Common myeloid progenitor, CD34-positive (primary cell): Measurements from ENCODE around the gene KHK.
"Not testable (repeated sequence)": the region's sequence is repeated elsewhere in the genome, so short reads cannot be mapped to it uniquely, and the experiment has no call there.

ENCODE experiments used
- CTCF ChIA-PET: fragments of 350-600 bp; sonication (Branson Sonifier 250); formaldehyde crosslinking; loops from one replicate; lab custom pipeline; 2021; ENCODE audit warnings: antibody characterized with exemption; lab: Charles Lee
- POLR2A ChIA-PET: fragments of 350-600 bp; sonication (Branson Sonifier 250); formaldehyde crosslinking; loops from one replicate; lab custom pipeline; 2021; ENCODE audit warnings: antibody characterized with exemption; lab: Charles Lee
- DNase-seq, 3 donors: peaks; one replicate each; pipeline versions ENCODE4 v3.0.0 to v3.0.0-alpha.2; 2013
- H3K27ac ChIP-seq, 2 experiments: 1 replicate in 1 of 2; 2 replicates in 1 of 2; pipeline ENCODE4 v1.7.0; 2013; ENCODE audit warnings: inconsistent platforms in 2 of 2, low read length in 2 of 2, mild to moderate bottlenecking in 2 of 2, low read depth in 1 of 2, moderate library complexity in 1 of 2; ENCODE audit not compliant: severe bottlenecking in 2 of 2, insufficient read depth in 1 of 2, poor library complexity in 1 of 2
- H3K27me3 ChIP-seq, 5 experiments: replicated peaks in 2 of 5; 1 replicate in 3 of 5; 2 replicates in 2 of 5; pipeline versions ENCODE4 v1.6.1 to v1.7.0; 2013; ENCODE audit warnings: low read length in 4 of 5, mild to moderate bottlenecking in 2 of 5, moderate library complexity in 2 of 5, inconsistent platforms in 1 of 5; ENCODE audit not compliant: insufficient read depth in 5 of 5, control insufficient read depth in 4 of 5
- H3K36me3 ChIP-seq, 4 experiments: 1 replicate in 2 of 4; 2 replicates in 2 of 4; pipeline versions ENCODE4 v1.6.1 to v1.7.0; 2013; ENCODE audit warnings: low read length in 3 of 4, control low read depth in 1 of 4, mild to moderate bottlenecking in 1 of 4; ENCODE audit not compliant: control insufficient read depth in 4 of 4, insufficient read depth in 4 of 4
- H3K4me1 ChIP-seq, 4 experiments: 1 replicate in 3 of 4; 2 replicates in 1 of 4; pipeline versions ENCODE4 v1.6.1 to v1.7.1; 2013; ENCODE audit warnings: low read length in 3 of 4, mild to moderate bottlenecking in 3 of 4, control low read depth in 1 of 4, inconsistent platforms in 1 of 4, moderate library complexity in 1 of 4; ENCODE audit not compliant: control insufficient read depth in 4 of 4, insufficient read depth in 4 of 4; ENCODE audit errors: control extremely low read depth in 1 of 4
- H3K4me3 ChIP-seq, 7 experiments: 1 replicate in 4 of 7; 2 replicates in 3 of 7; pipeline versions ENCODE4 v1.5.1 to v1.7.0; 2013; ENCODE audit warnings: mild to moderate bottlenecking in 7 of 7, low read length in 6 of 7, moderate library complexity in 6 of 7, inconsistent platforms in 2 of 7, low read depth in 2 of 7, control low read depth in 1 of 7; ENCODE audit not compliant: insufficient read depth in 4 of 7, control insufficient read depth in 1 of 7; ENCODE audit errors: extremely low read depth in 1 of 7
- H3K9me3 ChIP-seq, 5 experiments: 1 replicate in 4 of 5; 2 replicates in 1 of 5; pipeline versions ENCODE4 v1.6.1 to v1.7.1; 2013; ENCODE audit warnings: low read length in 4 of 5, mild to moderate bottlenecking in 2 of 5, inconsistent platforms in 1 of 5, low read depth in 1 of 5, moderate library complexity in 1 of 5; ENCODE audit not compliant: control insufficient read depth in 4 of 5, insufficient read depth in 2 of 5; ENCODE audit errors: control extremely low read depth in 1 of 5
- WGBS: methylation state at CpG from one replicate; pipeline ENCODE4 v1.1.5; 2013; ENCODE audit not compliant: insufficient coverage; 5-methylcytosine and 5-hydroxymethylcytosine counted together

The KHK gene

GRCh38 chr2:27073782-27074181, 12.8 kb upstream of the KHK start:
- Histone ChIP-seq H3K27ac (no peak overlapping the region), H3K27me3 (no peaks in the 10 kb centered on the region), H3K9me3 (no peaks in the 10 kb centered on the region), H3K36me3 (peaks cover 3 to 16% (median 8%) of the 10 kb centered on the region in 4 experiments), H3K4me1 (peaks cover 13 to 79% (median 66%) of the 10 kb centered on the region in 4 experiments), H3K4me3 (no peak overlapping the region)
- CTCF ChIA-PET, result interaction anchor here (0.6 to 28.0 kb wide), 6 partner anchors 8 to 35 kb away, joined by 3 to 381 read pairs (median 16); partner anchors contain the start of genes AGBL5 and KHK
- POLR2A ChIA-PET, result interaction anchor here (1.4 kb wide), 1 partner anchor 15 kb away, joined by 4 read pairs; no protein-coding TSS in a partner anchor
- no peak for DNase-seq
- WGBS, result 55% methylated on average over 1 of the region's 2 CpGs

- Histone ChIP-seq H3K27me3 (no peaks in the 10 kb centered on the region), H3K36me3 (peaks cover 0 to 5% (median under 1%) of the 10 kb centered on the region in 4 experiments), H3K4me3 (peak overlapping the region in 4 of 7 experiments; percentile 22 to 45 (median 34)), H3K9me3 (no peaks in the 10 kb centered on the region), H3K27ac (no peak overlapping the region), H3K4me1 (peaks cover 14 to 87% (median 72%) of the 10 kb centered on the region in 4 experiments)
- ChIA-PET CTCF (interaction anchor here (1.6 to 28.0 kb wide), 3 partner anchors 11 to 21 kb away, joined by 4 to 381 read pairs (median 50); partner anchors contain the start of genes AGBL5 and KHK), POLR2A (interaction anchor here (1.4 kb wide), 1 partner anchor 16 kb away, joined by 4 read pairs; no protein-coding TSS in a partner anchor)
- 33% methylated on average over 3 of the region's 4 CpGs for WGBS
- peak; percentile 66 to 89 (median 86) for DNase-seq
Observed at GRCh38 chr2:27074738-27075565, 11.6 kb upstream of the KHK start.

DNA sequence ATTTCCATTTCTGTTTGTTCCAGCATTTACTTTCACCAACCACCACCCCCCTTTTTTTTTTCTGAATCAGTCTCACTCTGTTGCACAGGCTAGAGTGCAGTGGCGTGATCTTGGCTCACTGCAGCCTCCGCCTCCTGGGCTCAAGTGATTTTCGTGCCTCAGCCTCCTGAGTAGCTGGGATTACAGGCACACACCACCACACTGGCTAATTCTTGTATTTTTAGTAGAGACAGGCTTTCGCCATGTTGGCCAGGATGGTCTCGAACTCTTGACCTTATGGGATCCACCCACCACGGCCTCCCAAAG, 11.1 kb upstream of the KHK start:
- WGBS, result 59% methylated on average over 6 of the region's 6 CpGs
- peak overlapping the region in 4 of 7 experiments; percentile 22 to 45 (median 34) for H3K4me3 ChIP-seq
- H3K36me3 ChIP-seq, POLR2A ChIA-PET, H3K27ac ChIP-seq, DNase-seq, H3K9me3 ChIP-seq, H3K27me3 ChIP-seq: not testable (repeated sequence)
- CTCF ChIA-PET, result interaction anchor here (1.6 to 28.0 kb wide), 3 partner anchors 10 to 22 kb away, joined by 4 to 381 read pairs (median 50); partner anchors contain the start of genes AGBL5 and KHK
- peaks cover 13 to 87% (median 72%) of the 10 kb centered on the region in 4 experiments for H3K4me1 ChIP-seq

- Histone ChIP-seq H3K27ac (no peak overlapping the region), H3K9me3 (no peaks in the 10 kb centered on the region), H3K27me3 (no peaks in the 10 kb centered on the region), H3K4me1 (peaks cover 9 to 86% (median 73%) of the 10 kb centered on the region in 4 experiments), H3K36me3 (no peaks in the 10 kb centered on the region), H3K4me3 (no peak overlapping the region)
- ChIA-PET POLR2A (no interaction called here), CTCF (interaction anchor here (0.8 to 28.0 kb wide), 4 partner anchors 9 to 23 kb away, joined by 3 to 381 read pairs (median 5); partner anchors contain the start of gene AGBL5)
- WGBS, result 100% methylated on average over 4 of the region's 4 CpGs
- DNase-seq, result peak in 2 of 3 donors; percentile 37 to 39
Observed at GRCh38 chr2:27076323-27076722, 10.2 kb upstream of the KHK start.

GRCh38 chr2:27077231-27077630, 9.3 kb upstream of the KHK start:
- DNase-seq, result no peak
- POLR2A ChIA-PET, result no interaction called here
- H3K4me1 ChIP-seq, result peaks cover 11 to 91% (median 77%) of the 10 kb centered on the region in 4 experiments
- H3K36me3 ChIP-seq, result peaks cover 0 to 2% (median under 1%) of the 10 kb centered on the region in 4 experiments
- no peak overlapping the region for H3K4me3 ChIP-seq
- WGBS, result 77% methylated on average over 7 of the region's 7 CpGs
- no peak overlapping the region for H3K27ac ChIP-seq
- no peaks in the 10 kb centered on the region for H3K9me3 ChIP-seq
- CTCF ChIA-PET, result interaction anchor here (0.8 to 28.0 kb wide), 5 partner anchors 8 to 295 kb away, joined by 3 to 381 read pairs (median 5); partner anchors contain the start of gene AGBL5
- H3K27me3 ChIP-seq, result no peaks in the 10 kb centered on the region

GRCh38 chr2:27078267-27079194, 8.0 kb upstream of the KHK start, which contains the start of gene EMILIN1:
Gene EMILIN1 (plus strand): TSS chr2:27078615. CDS start chr2:27079066, 451 bp downstream.
- POLR2A ChIA-PET, result no interaction called here
- WGBS, result 24% methylated on average over 31 of the region's 41 CpGs
- no peaks in the 10 kb centered on the region for H3K27me3 ChIP-seq
- CTCF ChIA-PET, result interaction anchor here (0.9 to 28.0 kb wide), 3 partner anchors 10 to 294 kb away, joined by 3 to 381 read pairs (median 4); partner anchors contain the start of gene AGBL5
- no peaks in the 10 kb centered on the region for H3K9me3 ChIP-seq
- peak within 1 kb of the TSS in 6 of 7 experiments; percentile 39 to 78 (median 65) for H3K4me3 ChIP-seq
- peak within 1 kb of the TSS in 1 of 2 experiments; percentile 34 for H3K27ac ChIP-seq
- peaks cover 0 to 6% (median 2%) of the 10 kb centered on the region in 4 experiments for H3K36me3 ChIP-seq
- peaks cover 11 to 93% (median 77%) of the 10 kb centered on the region in 4 experiments for H3K4me1 ChIP-seq
- peak in 2 of 3 donors; percentile 11 to 17 for DNase-seq
